GM23338 (cell line): Measurements from ENCODE around the gene TMEM145. TPM values are rescaled to one million over a fixed set of nuclear protein-coding genes. Genes with fewer than 3 reads are reported as not detected.
"Not testable (repeated sequence)": the region's sequence is repeated elsewhere in the genome, so short reads cannot be mapped to it uniquely, and the experiment has no call there.

Source experiments
- ATAC-seq: fragments of 200-7000 bp; cut with Tn5 transposase; 3 replicates; pipeline ENCODE4 v1.9.1; 2020
- DNase-seq: peaks from one replicate; pipeline ENCODE4 v3.0.0-alpha.2; 2015; ENCODE audit warnings: low spot score
- H2AFZ ChIP-seq: fragments of 200-600 bp; sonication (generic); 2 replicates; pipeline ENCODE4 v1.8.0; 2016; ENCODE audit warnings: antibody characterized with exemption, mild to moderate bottlenecking, moderate library complexity
- H3F3A ChIP-seq: fragments of 200-600 bp; sonication (generic); replicated peaks from 2 replicates; pipeline ENCODE4 v1.8.0; 2017; ENCODE audit warnings: antibody characterized with exemption, mixed run types, low read depth
- H3K27ac ChIP-seq: fragments of 200-600 bp; sonication (generic); 2 replicates; pipeline ENCODE4 v1.6.1; 2016; ENCODE audit warnings: low read depth
- H3K27me3 ChIP-seq: fragments of 200-600 bp; sonication (generic); 2 replicates; pipeline ENCODE4 v1.8.0; 2016; ENCODE audit warnings: mild to moderate bottlenecking, mixed run types, moderate library complexity; ENCODE audit not compliant: insufficient read depth
- H3K36me3 ChIP-seq: fragments of 200-600 bp; sonication (generic); 2 replicates; pipeline ENCODE4 v1.8.0; 2016; ENCODE audit warnings: mild to moderate bottlenecking; ENCODE audit not compliant: insufficient read depth
- H3K4me1 ChIP-seq: fragments of 200-600 bp; sonication (generic); 2 replicates; pipeline ENCODE4 v1.8.0; 2016; ENCODE audit warnings: mild to moderate bottlenecking, moderate library complexity; ENCODE audit not compliant: insufficient read depth
- H3K4me2 ChIP-seq: fragments of 200-600 bp; sonication (generic); 2 replicates; pipeline ENCODE4 v1.7.1; 2017; ENCODE audit warnings: mixed run types
- H3K4me3 ChIP-seq: fragments of 200-600 bp; sonication (generic); 2 replicates; pipeline ENCODE4 v1.6.1; 2016; ENCODE audit warnings: mixed run types
- H3K79me2 ChIP-seq: fragments of 200-600 bp; sonication (generic); replicated peaks from 2 replicates; pipeline ENCODE4 v1.8.0; 2017; ENCODE audit warnings: mild to moderate bottlenecking; ENCODE audit not compliant: insufficient read depth
- H3K9me2 ChIP-seq: fragments of 200-600 bp; sonication (generic); 2 replicates; pipeline ENCODE4 v1.8.0; 2017; ENCODE audit not compliant: insufficient read depth
- H4K20me1 ChIP-seq: fragments of 200-600 bp; sonication (generic); replicated peaks from 2 replicates; pipeline ENCODE4 v1.8.0; 2017; ENCODE audit warnings: mild to moderate bottlenecking; ENCODE audit not compliant: insufficient read depth
- H3K27ac Mint-ChIP-seq: 2 replicates; pipeline ENCODE4 v1.8.0; 2020; ENCODE audit warnings: inconsistent platforms, mild to moderate bottlenecking, moderate library complexity, mixed read lengths
- H3K27me3 Mint-ChIP-seq: 3 replicates; pipeline ENCODE4 v1.8.0; 2022; ENCODE audit warnings: low read depth, mild to moderate bottlenecking, moderate library complexity, mixed read lengths, inconsistent platforms; ENCODE audit not compliant: insufficient read depth, poor library complexity
- H3K36me3 Mint-ChIP-seq: 3 replicates; pipeline ENCODE4 v1.8.0; 2021; ENCODE audit warnings: low read depth, mild to moderate bottlenecking, inconsistent platforms, moderate library complexity, mixed read lengths
- H3K4me1 Mint-ChIP-seq: 3 replicates; pipeline ENCODE4 v1.8.0; 2020; ENCODE audit warnings: mild to moderate bottlenecking, inconsistent platforms, mixed read lengths
- H3K4me3 Mint-ChIP-seq: 3 replicates; pipeline ENCODE4 v1.8.0; 2021; ENCODE audit warnings: moderate library complexity, mild to moderate bottlenecking, inconsistent platforms, mixed read lengths
- H3K9me3 Mint-ChIP-seq: 3 replicates; pipeline ENCODE4 v1.8.0; 2020; ENCODE audit warnings: moderate library complexity, mild to moderate bottlenecking, inconsistent platforms, mixed read lengths
- polyA plus RNA-seq: library from polyadenylated mRNA; unstranded; fragments of >200 nt; fragmentation: Nextera tagmentation; extraction: Ambion mirVana; gene quantifications from 2 replicates; pipeline ENCODE4 v1.2.1, GENCODE V29; 2016
- total RNA-seq: library from RNA; depleted of rRNA; stranded (reverse); fragments of >200 nt; shearing (Covaris generic); gene quantifications from 2 replicates; pipeline ENCODE4 v1.2.3, GENCODE V29; 2014
- TF ChIP-seq, protein P1 (sequence below): IDR thresholded peaks from 2 replicates; pipeline ENCODE4 v1.6.1; 2016; ENCODE audit warnings: antibody characterized with exemption
- TF ChIP-seq, protein P2 (sequence below), 2 experiments: fragments of 200-600 bp in 1 of 2; sonication (generic) in 1 of 2; conservative IDR thresholded peaks; 2 replicates each; pipeline versions ENCODE4 v1.5.1 to v1.6.1; 2016 to 2017; ENCODE audit warnings: antibody characterized with exemption in 2 of 2, low read depth in 2 of 2, mild to moderate bottlenecking in 2 of 2, moderate library complexity in 1 of 2

Gene TMEM145
- total and polyA plus RNA-seq, 2 experiments from 2014 or later, result 1.9 to 5.4 TPM

DNA sequence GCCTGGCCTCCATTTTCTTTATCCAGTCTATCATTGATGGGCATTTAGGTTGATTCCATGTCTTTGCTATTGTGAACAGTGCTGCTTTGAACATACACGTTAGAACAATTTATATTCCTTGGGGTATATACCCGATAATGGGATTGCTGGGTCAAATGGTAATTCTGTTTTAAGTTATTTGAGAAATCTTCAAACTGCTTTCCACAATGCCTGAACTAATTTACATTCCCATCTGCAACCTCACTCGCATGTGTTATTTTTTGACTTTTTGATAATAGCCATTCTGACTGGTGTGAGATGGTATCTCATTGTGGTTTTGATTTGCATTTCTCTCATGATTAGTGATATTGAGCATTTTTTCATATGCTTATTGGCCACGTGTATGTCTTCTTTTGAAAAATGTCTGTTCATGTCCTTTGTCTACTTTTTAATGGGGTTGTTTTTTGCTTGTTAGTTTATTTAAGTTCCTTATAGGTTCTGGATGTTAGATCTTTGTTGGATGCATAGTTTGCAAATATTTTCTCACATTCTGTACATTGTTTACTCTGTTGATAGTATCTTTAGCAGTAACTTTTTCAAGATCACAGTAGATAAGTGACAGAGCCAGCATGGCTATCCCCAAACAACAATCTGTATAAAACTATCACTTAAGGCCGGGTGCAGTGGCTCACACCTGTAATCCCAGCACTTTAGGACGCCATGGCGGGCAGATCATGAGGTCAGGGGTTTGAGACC is 26.2 kb downstream of the TMEM145 start:
- not testable (repeated sequence) for ATAC-seq, H3K27ac Mint-ChIP-seq, H3K4me1 ChIP-seq, H3K4me3 Mint-ChIP-seq, H3F3A ChIP-seq, H3K9me3 Mint-ChIP-seq, H3K36me3 ChIP-seq, H3K27ac ChIP-seq, H2AFZ ChIP-seq, H3K36me3 Mint-ChIP-seq, H3K27me3 Mint-ChIP-seq, H3K4me2 ChIP-seq, DNase-seq, H3K27me3 ChIP-seq, H4K20me1 ChIP-seq, H3K4me1 Mint-ChIP-seq, H3K4me3 ChIP-seq, H3K9me2 ChIP-seq, H3K79me2 ChIP-seq

GRCh38 chr19:42339922-42340321 is 26.8 kb downstream of the TMEM145 start:
- H3K9me3 Mint-ChIP-seq, H3K4me3 ChIP-seq, H3F3A ChIP-seq, H3K27me3 Mint-ChIP-seq, H3K27ac Mint-ChIP-seq, H3K27me3 ChIP-seq, H3K4me2 ChIP-seq, DNase-seq, H4K20me1 ChIP-seq, H3K79me2 ChIP-seq, H3K36me3 ChIP-seq, ATAC-seq, H3K27ac ChIP-seq, H3K9me2 ChIP-seq, H3K4me3 Mint-ChIP-seq, H3K4me1 Mint-ChIP-seq, H3K36me3 Mint-ChIP-seq, H2AFZ ChIP-seq, H3K4me1 ChIP-seq: not testable (repeated sequence)

- no peaks in the 10 kb centered on the region for H3K9me3 Mint-ChIP-seq
- Histone ChIP-seq H2AFZ (no peak overlapping the region), H3K4me2 (no peak overlapping the region), H3K27me3 (no peaks in the 10 kb centered on the region), H3K79me2 (no peaks in the 10 kb centered on the region), H3K9me2 (no peaks in the 10 kb centered on the region), H4K20me1 (peaks cover 7% of the 10 kb centered on the region), H3K4me1 (no peaks in the 10 kb centered on the region), H3K27ac (no peak overlapping the region), H3F3A (no peaks in the 10 kb centered on the region), H3K36me3 (no peaks in the 10 kb centered on the region; the same call in 1 of the 2 replicates), H3K4me3 (no peak overlapping the region)
- peaks cover 6% of the 10 kb centered on the region for H3K27me3 Mint-ChIP-seq
- peak; percentile 95 for ATAC-seq
- H3K4me1 Mint-ChIP-seq, result no peaks in the 10 kb centered on the region; the same call in 2 of the 3 replicates
- no peak overlapping the region; the same call in 2 of the 3 replicates for H3K4me3 Mint-ChIP-seq
- H3K27ac Mint-ChIP-seq, result no peak overlapping the region
- peaks cover 12% of the 10 kb centered on the region for H3K36me3 Mint-ChIP-seq
- TF ChIP-seq, protein P1, sequence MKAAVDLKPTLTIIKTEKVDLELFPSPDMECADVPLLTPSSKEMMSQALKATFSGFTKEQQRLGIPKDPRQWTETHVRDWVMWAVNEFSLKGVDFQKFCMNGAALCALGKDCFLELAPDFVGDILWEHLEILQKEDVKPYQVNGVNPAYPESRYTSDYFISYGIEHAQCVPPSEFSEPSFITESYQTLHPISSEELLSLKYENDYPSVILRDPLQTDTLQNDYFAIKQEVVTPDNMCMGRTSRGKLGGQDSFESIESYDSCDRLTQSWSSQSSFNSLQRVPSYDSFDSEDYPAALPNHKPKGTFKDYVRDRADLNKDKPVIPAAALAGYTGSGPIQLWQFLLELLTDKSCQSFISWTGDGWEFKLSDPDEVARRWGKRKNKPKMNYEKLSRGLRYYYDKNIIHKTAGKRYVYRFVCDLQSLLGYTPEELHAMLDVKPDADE, result no peak
- TF ChIP-seq, protein P2, sequence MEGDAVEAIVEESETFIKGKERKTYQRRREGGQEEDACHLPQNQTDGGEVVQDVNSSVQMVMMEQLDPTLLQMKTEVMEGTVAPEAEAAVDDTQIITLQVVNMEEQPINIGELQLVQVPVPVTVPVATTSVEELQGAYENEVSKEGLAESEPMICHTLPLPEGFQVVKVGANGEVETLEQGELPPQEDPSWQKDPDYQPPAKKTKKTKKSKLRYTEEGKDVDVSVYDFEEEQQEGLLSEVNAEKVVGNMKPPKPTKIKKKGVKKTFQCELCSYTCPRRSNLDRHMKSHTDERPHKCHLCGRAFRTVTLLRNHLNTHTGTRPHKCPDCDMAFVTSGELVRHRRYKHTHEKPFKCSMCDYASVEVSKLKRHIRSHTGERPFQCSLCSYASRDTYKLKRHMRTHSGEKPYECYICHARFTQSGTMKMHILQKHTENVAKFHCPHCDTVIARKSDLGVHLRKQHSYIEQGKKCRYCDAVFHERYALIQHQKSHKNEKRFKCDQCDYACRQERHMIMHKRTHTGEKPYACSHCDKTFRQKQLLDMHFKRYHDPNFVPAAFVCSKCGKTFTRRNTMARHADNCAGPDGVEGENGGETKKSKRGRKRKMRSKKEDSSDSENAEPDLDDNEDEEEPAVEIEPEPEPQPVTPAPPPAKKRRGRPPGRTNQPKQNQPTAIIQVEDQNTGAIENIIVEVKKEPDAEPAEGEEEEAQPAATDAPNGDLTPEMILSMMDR (conservative IDR thresholded peaks at IDR 0.05; ENCODE audit: low read depth in 2 of 2), result peak; percentile 78 to 81
- peak; percentile 84 for DNase-seq
Measured at GRCh38 chr19:42343344-42344110, 30.4 kb downstream of the TMEM145 start.
